Body of pancreas (tissue), 4 donors: Measurements from ENCODE around the gene ATRIP. TPM values are rescaled to one million over a fixed set of nuclear protein-coding genes. Genes with fewer than 3 reads are reported as not detected.

ENCODE experiments used
- ATAC-seq: fragments of 150-250 bp; one replicate; pipeline ENCODE4 v1.9.1; 2016
- DNase-seq, 4 donors: peaks; one replicate each; pipeline ENCODE4 v3.0.0-alpha.2; 2019
- H3K27ac ChIP-seq, 4 donors: fragments of 200-600 bp; sonication (generic); 1 replicate in 3 of 4; 2 replicates in 1 of 4; pipeline versions ENCODE4 v1.5.1 to v1.6.1; 2016 to 2019; ENCODE audit warnings: mild to moderate bottlenecking in 1 of 4, mixed read lengths in 1 of 4, moderate library complexity in 1 of 4
- H3K27me3 ChIP-seq, 2 donors: fragments of 200-600 bp; sonication (generic); one replicate each; pipeline ENCODE4 v1.6.0; 2016; ENCODE audit warnings: mild to moderate bottlenecking in 1 of 2
- H3K36me3 ChIP-seq, 2 donors: fragments of 200-600 bp; sonication (generic); replicated peaks in 1 of 2; 2 replicates each; pipeline ENCODE4 v1.5.1; 2016; ENCODE audit warnings: low read depth in 2 of 2; ENCODE audit not compliant: insufficient read depth in 1 of 2
- H3K4me1 ChIP-seq: fragments of 200-600 bp; sonication (generic); one replicate; pipeline ENCODE4 v1.6.0; 2016
- H3K4me3 ChIP-seq, 2 donors: fragments of 200-600 bp; sonication (generic); 1 replicate in 1 of 2; 2 replicates in 1 of 2; pipeline ENCODE4 v1.5.1; 2016 to 2019
- H3K9me3 ChIP-seq, 3 donors: fragments of 200-600 bp; sonication (generic); 1 replicate in 2 of 3; 2 replicates in 1 of 3; pipeline ENCODE4 v1.5.1; 2016
- POLR2A ChIP-seq, 3 donors: fragments of 450-650 bp; IDR thresholded peaks; one replicate each; pipeline ENCODE4 v1.6.1; 2016; ENCODE audit warnings: antibody characterized with exemption in 3 of 3, mild to moderate bottlenecking in 2 of 3
- WGBS, 2 donors: methylation state at CpG; one replicate each; pipeline ENCODE4 v1.1.5; 2017; 5-methylcytosine and 5-hydroxymethylcytosine counted together
- intact Hi-C: fragments of 100-400 bp; cut with DNase I; formaldehyde crosslinking; loops from one replicate; pipeline ENCODE4 v1.15.1; 2023
- total RNA-seq, 2 donors: library from RNA; depleted of rRNA; stranded (reverse); fragments of >200 nt; gene quantifications; one replicate each; pipeline ENCODE4 v1.1.0, GENCODE V29; 2016
- TF ChIP-seq, protein P1 (sequence below), 7 experiments: fragments of 450-650 bp in 4 of 7; fragments of 200-600 bp in 3 of 7; sonication (generic) in 3 of 7; IDR thresholded peaks; one replicate each; pipeline ENCODE4 v1.5.1; 2016 to 2019; ENCODE audit warnings: antibody characterized with exemption in 7 of 7

The ATRIP gene
- total RNA-seq, 2 donors from 2014 or later: 2.6 to 4.3 TPM

DNA sequence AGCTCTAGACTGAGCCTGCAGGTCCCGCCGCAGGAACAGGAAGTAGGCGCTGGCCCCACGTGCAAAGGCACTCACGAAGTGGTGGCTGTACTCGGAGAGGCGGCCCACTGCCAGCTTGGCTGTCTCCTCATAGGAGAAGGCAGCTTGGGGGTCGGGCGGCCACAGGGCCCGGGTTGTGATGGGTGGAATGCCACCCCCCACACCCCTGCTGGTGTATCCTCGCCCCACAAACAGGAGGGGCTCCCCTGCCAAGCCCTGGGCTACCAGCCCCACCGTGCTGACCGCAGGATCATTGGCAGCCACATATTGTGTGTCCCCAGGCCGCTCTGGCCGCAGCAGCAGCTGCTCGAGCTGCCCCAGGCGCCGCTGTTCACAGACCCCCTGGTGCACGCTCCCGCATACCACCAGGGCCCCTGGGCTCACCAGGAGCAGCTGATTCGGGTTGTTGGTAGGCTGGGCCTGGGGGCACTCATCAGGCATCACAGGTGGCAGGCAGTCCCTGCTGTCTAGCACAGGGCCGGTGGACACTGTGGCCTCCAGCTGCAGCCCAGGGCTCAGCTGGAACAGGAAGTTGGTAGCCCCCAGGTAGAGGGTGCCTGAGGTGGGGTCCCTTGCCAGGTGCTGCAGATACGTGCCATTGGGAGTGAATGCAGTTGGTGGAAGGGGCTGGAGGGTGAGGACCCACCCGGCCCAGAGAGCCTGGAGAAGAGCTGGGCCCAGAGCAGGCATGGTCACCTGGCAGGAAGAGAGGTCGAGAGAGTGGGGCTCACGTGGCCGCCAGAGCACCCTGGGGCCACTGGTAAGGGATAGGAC, 22.4 kb upstream of the ATRIP start:
- H3K4me1 ChIP-seq: peaks cover 60% of the 10 kb centered on the region
- WGBS, 2 donors: 84% methylated on average over 26 of the region's 27 CpGs; no CpG with 5 or more reads in 1 of the 2 donors
- peaks cover 0 to 4% of the 10 kb centered on the region in 2 donors for H3K36me3 ChIP-seq
- no peak for DNase-seq
- H3K27ac ChIP-seq: peak overlapping the region in 3 of 4 donors; percentile 93 to 96 (median 96)
- TF ChIP-seq, protein P1, sequence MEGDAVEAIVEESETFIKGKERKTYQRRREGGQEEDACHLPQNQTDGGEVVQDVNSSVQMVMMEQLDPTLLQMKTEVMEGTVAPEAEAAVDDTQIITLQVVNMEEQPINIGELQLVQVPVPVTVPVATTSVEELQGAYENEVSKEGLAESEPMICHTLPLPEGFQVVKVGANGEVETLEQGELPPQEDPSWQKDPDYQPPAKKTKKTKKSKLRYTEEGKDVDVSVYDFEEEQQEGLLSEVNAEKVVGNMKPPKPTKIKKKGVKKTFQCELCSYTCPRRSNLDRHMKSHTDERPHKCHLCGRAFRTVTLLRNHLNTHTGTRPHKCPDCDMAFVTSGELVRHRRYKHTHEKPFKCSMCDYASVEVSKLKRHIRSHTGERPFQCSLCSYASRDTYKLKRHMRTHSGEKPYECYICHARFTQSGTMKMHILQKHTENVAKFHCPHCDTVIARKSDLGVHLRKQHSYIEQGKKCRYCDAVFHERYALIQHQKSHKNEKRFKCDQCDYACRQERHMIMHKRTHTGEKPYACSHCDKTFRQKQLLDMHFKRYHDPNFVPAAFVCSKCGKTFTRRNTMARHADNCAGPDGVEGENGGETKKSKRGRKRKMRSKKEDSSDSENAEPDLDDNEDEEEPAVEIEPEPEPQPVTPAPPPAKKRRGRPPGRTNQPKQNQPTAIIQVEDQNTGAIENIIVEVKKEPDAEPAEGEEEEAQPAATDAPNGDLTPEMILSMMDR (IDR thresholded peaks at IDR 0.05): no peak
- no peak for TF ChIP-seq POLR2A (IDR thresholded peaks at IDR 0.05)
- no peak overlapping the region for H3K4me3 ChIP-seq
- ATAC-seq: no peak
- H3K27me3 ChIP-seq: no peaks in the 10 kb centered on the region
- intact Hi-C loops: no loop called here
- H3K9me3 ChIP-seq: no peaks in the 10 kb centered on the region

DNA sequence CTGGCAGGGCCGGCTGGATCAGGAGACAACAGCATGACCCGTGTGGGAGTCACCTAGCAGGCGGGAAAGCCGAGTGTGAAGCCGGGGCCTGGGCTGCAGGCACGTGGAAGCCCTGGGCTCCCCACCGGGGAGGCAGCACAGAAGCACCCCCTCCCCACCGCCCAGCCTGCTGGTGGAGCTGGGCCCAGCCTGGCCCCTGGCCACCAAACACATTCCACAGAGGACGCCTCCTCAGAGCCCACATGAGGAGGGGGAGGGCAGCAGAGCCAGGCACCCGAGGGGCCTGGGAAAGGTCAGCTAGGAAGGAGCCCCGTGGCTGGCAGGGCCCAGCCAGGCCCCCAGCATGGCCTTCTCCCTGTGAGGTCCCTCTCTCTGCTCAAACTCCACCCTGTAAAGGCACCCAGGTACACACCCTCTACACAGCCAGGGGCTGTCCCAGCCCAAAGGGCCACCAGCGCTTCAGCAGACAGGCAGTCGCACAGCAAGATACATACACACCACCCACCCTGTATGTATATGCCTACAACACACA, 21.2 kb upstream of the ATRIP start:
- peak; percentile 56 to 72 (median 70) for DNase-seq
- H3K27me3 ChIP-seq: no peaks in the 10 kb centered on the region
- no peak overlapping the region for H3K4me3 ChIP-seq
- WGBS, 2 donors: 55 to 71% methylated on average over 7 to 10 of the region's 13 CpGs
- H3K36me3 ChIP-seq: peaks cover 0 to 4% of the 10 kb centered on the region in 2 donors
- peak; percentile 33 for ATAC-seq
- intact Hi-C loops: no loop called here
- TF ChIP-seq, protein P1 (IDR thresholded peaks at IDR 0.05): no peak
- TF ChIP-seq POLR2A (IDR thresholded peaks at IDR 0.05): peak in 2 of 3 donors; percentile 62 to 64
- peaks cover 65% of the 10 kb centered on the region for H3K4me1 ChIP-seq
- H3K27ac ChIP-seq: peak overlapping the region; percentile 68 to 96 (median 94)
- no peaks in the 10 kb centered on the region for H3K9me3 ChIP-seq

DNA sequence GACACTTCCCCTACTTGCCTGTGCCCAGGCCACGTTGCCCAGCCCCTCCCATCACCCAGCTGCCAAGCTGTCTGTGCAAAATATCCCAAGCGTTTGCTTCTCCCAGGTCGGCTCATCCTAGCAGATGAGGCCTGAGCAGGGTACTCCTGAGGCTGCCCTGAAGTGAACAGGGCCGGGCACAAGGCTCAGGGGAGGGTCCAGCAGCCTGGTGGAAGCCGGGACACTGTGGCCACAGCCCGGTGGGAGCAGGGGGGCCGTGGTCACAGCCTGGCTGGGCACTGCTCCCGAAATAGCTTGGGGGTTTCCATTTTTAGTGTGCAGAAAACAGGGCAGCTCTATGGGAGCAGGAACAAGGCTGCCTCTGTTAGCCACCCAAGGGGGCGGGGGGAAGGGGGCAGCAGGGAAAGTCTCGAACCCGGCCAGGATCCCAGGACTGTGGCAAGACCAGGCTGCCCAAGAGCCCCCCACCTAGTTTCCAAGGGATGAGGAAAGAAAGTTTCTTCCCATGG, 20.1 kb upstream of the ATRIP start:
- DNase-seq (peak in 1 of 4 donors; percentile 25), ATAC-seq (no peak)
- intact Hi-C loops: no loop called here

DNA sequence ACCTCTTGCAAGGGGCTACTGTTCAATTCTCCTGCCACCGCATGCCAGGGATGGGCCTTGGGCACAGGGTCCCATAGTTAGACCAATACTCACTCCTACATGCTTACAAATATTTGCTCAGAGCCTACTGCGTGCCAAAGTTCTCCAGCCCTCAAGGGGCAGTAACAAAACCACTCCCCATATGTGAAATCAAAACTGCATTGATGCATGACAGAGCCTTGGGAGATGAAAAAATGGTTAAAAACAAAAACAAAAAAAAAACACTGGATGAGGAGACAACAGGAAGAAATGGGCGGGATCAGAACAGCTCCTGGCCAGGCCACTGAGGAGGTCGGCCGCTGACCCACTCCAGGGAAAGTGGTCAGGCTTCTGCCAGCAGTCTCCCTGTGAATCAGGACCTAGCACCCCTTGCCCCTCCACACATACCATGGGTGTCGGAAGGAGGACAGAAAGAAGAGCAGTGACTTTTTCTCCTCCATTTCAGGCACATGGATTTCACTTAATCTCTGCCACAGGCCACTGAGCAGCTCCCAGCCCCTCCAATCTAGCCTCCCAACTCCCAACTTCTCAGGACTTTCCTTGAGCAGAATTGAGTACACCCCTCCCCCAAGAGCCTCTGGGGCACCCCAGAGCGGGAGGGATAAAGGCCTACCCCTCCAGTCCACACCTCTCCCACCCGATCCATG, 19.4 kb upstream of the ATRIP start:
- Histone ChIP-seq H3K4me1 (peaks cover 79% of the 10 kb centered on the region), H3K4me3 (no peak overlapping the region), H3K27me3 (no peaks in the 10 kb centered on the region), H3K27ac (peak overlapping the region; percentile 1 to 96 (median 94)), H3K9me3 (no peaks in the 10 kb centered on the region), H3K36me3 (peaks cover 0 to 4% of the 10 kb centered on the region in 2 donors)
- intact Hi-C loops: no loop called here
- DNase-seq (no peak), ATAC-seq (no peak)
- whole genome bisulfite sequencing, 2 donors: 54 to 61% methylated on average over 7 to 8 of the region's 8 CpGs
- TF ChIP-seq, protein P1 (IDR thresholded peaks at IDR 0.05): no peak
- no peak for TF ChIP-seq POLR2A (IDR thresholded peaks at IDR 0.05)

More for the DNA sequence above, 20.1 kb upstream of the ATRIP start:
- 14 to 55% methylated on average over 2 to 11 of the region's 11 CpGs for WGBS, 2 donors
- Histone ChIP-seq H3K36me3 (peaks cover 0 to 4% of the 10 kb centered on the region in 2 donors), H3K27ac (peak overlapping the region; percentile 68 to 96 (median 94)), H3K4me1 (peaks cover 76% of the 10 kb centered on the region), H3K9me3 (no peaks in the 10 kb centered on the region), H3K4me3 (no peak overlapping the region), H3K27me3 (no peaks in the 10 kb centered on the region)
- TF ChIP-seq POLR2A (IDR thresholded peaks at IDR 0.05): peak in 1 of 3 donors; percentile 9
- TF ChIP-seq, protein P1 (IDR thresholded peaks at IDR 0.05): no peak
